Small intestine (tissue), 7 donors: ENCODE data around the gene ADGRE2. TPM values are rescaled to one million over a fixed set of nuclear protein-coding genes. Genes with fewer than 3 reads are reported as not detected.

ENCODE experiments used
- DNase-seq, 2 donors: peaks; one replicate each; pipeline versions ENCODE4 v3.0.0 to v3.0.0-alpha.2; 2013
- FAIRE-seq: peaks from 2 replicates; lab custom pipeline; 2012; peaks lifted over from hg19 to GRCh38; lab: Jason Lieb, UNC
- H3K27ac ChIP-seq, 3 donors: one replicate each; pipeline ENCODE4 v1.5.1; 2013; ENCODE audit warnings: low read length in 2 of 3, mild to moderate bottlenecking in 2 of 3, control low read depth in 1 of 3, inconsistent platforms in 1 of 3, low read depth in 1 of 3, moderate library complexity in 1 of 3
- H3K27me3 ChIP-seq, 3 donors: one replicate each; pipeline ENCODE4 v1.6.1; 2013; ENCODE audit warnings: low read length in 3 of 3, inconsistent platforms in 1 of 3; ENCODE audit not compliant: control insufficient read depth in 3 of 3, insufficient read depth in 3 of 3
- H3K36me3 ChIP-seq, 3 donors: one replicate each; pipeline ENCODE4 v1.6.1; 2013; ENCODE audit warnings: low read length in 3 of 3, inconsistent platforms in 1 of 3, low read depth in 1 of 3, mild to moderate bottlenecking in 1 of 3, moderate library complexity in 1 of 3; ENCODE audit not compliant: control insufficient read depth in 3 of 3, insufficient read depth in 2 of 3
- H3K4me1 ChIP-seq, 3 donors: one replicate each; pipeline ENCODE4 v1.6.1; 2013; ENCODE audit warnings: low read length in 2 of 3, inconsistent platforms in 1 of 3, low read depth in 1 of 3, mild to moderate bottlenecking in 1 of 3, moderate library complexity in 1 of 3; ENCODE audit not compliant: control insufficient read depth in 3 of 3, insufficient read depth in 2 of 3
- H3K4me3 ChIP-seq, 3 donors: one replicate each; pipeline ENCODE4 v1.5.1; 2013; ENCODE audit warnings: low read length in 3 of 3, control low read depth in 1 of 3, inconsistent platforms in 1 of 3, low read depth in 1 of 3, mild to moderate bottlenecking in 1 of 3, moderate library complexity in 1 of 3
- H3K9me3 ChIP-seq, 2 donors: one replicate each; pipeline ENCODE4 v1.6.1; 2013; ENCODE audit warnings: low read depth in 1 of 2, low read length in 1 of 2; ENCODE audit not compliant: control insufficient read depth in 2 of 2, insufficient read depth in 1 of 2
- WGBS, 3 donors: extraction: QIAGEN DNeasy Blood & Tissue Kit; methylation state at CpG; one replicate each; pipeline ENCODE4 v1.1.7; 2013; 5-methylcytosine and 5-hydroxymethylcytosine counted together
- polyA plus RNA-seq, 4 donors: library from polyadenylated mRNA; stranded (reverse) in 3 of 4; unstranded in 1 of 4; fragments of 200-250 nt in 3 of 4; fragments of 120-200 nt in 1 of 4; gene quantifications; one replicate each; pipeline versions ENCODE4 v1.2.1 to v1.2.3, GENCODE V29; 2013
- donor health status: healthy with polysubstance abuse.
- donor health status: control.
- donor health status: control.
- donor health status: Bipolar disorder and iron deficiency.
- donor health status: healthy.

ADGRE2 gene
- polyA plus RNA-seq, 4 donors = 0.22 to 1.2 (median 0.58) TPM

DNA sequence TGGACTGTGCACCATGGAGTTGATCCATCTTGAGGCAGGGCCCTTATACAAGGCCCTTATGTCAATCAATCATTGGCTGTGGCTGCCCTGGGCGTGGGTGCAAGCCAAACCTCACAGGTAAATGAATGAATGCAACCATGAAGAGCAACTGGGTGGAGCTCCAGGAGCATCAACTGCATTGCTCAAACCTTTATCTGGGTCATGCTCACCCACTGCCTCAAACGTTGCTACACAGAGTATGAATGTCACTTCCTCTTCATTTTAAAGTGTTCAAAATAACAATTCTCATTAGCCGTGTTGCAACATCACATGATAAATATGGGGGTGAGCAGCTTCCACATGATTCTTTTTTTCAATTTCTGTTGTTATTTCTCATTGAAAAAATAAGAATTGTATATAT is 94.9 kb downstream of the ADGRE2 start:
- Histone ChIP-seq H3K4me1 (no peaks in the 10 kb centered on the region), H3K27ac (no peak overlapping the region)
- no peak for DNase-seq

More for the DNA sequence above, 94.9 kb downstream of the ADGRE2 start:
- H3K27me3 ChIP-seq = no peaks in the 10 kb centered on the region
- H3K9me3 ChIP-seq = no peaks in the 10 kb centered on the region
- no peak for FAIRE-seq
- no peaks in the 10 kb centered on the region for H3K36me3 ChIP-seq
- 19 to 32% (median 29%) methylated on average over 3 of the region's 3 CpGs for WGBS, 3 donors
- no peak overlapping the region for H3K4me3 ChIP-seq

Other genes starting within 250 kb of the ADGRE2 start
- gene TECR, start 249.0 kb downstream of the ADGRE2 start, polyA plus RNA-seq = 100 to 1,000 TPM; 147 to 287 (median 200) TPM
- gene NDUFB7, start 206.5 kb downstream of the ADGRE2 start, polyA plus RNA-seq = 100 to 1,000 TPM; 127 to 818 (median 624) TPM
- gene CLEC17A, start 195.5 kb downstream of the ADGRE2 start, polyA plus RNA-seq = under 1 TPM in 2 of 4 donors, not detected in 2; 0.24 to 0.55 TPM
- under 1 TPM in 3 of 4 donors, not detected in 1; 0.03 to 0.77 (median 0.54) TPM for gene ADGRE3, start 103.7 kb downstream of the ADGRE2 start, polyA plus RNA-seq
- 10 to 100 TPM in 1 of 4 donors, 1 to 10 TPM in 3; 2.7 to 10.3 (median 4.5) TPM for gene ZNF333, start 88.5 kb downstream of the ADGRE2 start, polyA plus RNA-seq
- not detected for gene OR7A5, start 56.6 kb upstream of the ADGRE2 start, polyA plus RNA-seq
- under 1 TPM in 1 of 4 donors, not detected in 3; 0.04 TPM for gene OR7C1, start 56.6 kb upstream of the ADGRE2 start, polyA plus RNA-seq
- gene OR7A10, start 70.4 kb upstream of the ADGRE2 start, polyA plus RNA-seq = not detected
- not detected for gene OR7A17, start 107.6 kb upstream of the ADGRE2 start, polyA plus RNA-seq
- gene OR7C2, start 162.9 kb upstream of the ADGRE2 start, polyA plus RNA-seq = not detected
- under 1 TPM in 2 of 4 donors, not detected in 2; 0.06 TPM for gene SLC1A6, start 201.3 kb upstream of the ADGRE2 start, polyA plus RNA-seq